HFFc6 (cell line): ENCODE results near the gene GHITM. TPM values are rescaled to one million over a fixed set of nuclear protein-coding genes. Genes with fewer than 3 reads are reported as not detected.

Source experiments
- DNase-seq: peaks from one replicate; pipeline ENCODE4 v3.0.0-alpha.2; 2018
- H3K27ac Mint-ChIP-seq: 2 replicates; pipeline ENCODE4 v1.8.0; 2020; ENCODE audit warnings: mild to moderate bottlenecking, mixed read lengths
- H3K27me3 Mint-ChIP-seq: 2 replicates; pipeline ENCODE4 v1.8.0; 2021; ENCODE audit warnings: mild to moderate bottlenecking, moderate library complexity, mixed read lengths; ENCODE audit not compliant: insufficient read depth
- H3K36me3 Mint-ChIP-seq: 2 replicates; pipeline ENCODE4 v1.8.0; 2021; ENCODE audit warnings: low read depth, mixed read lengths
- H3K4me1 Mint-ChIP-seq: 2 replicates; pipeline ENCODE4 v1.8.0; 2020; ENCODE audit warnings: low read depth, mixed read lengths
- H3K4me3 Mint-ChIP-seq: 2 replicates; pipeline ENCODE4 v1.8.0; 2020; ENCODE audit warnings: mild to moderate bottlenecking, moderate library complexity, mixed read lengths
- H3K9me3 Mint-ChIP-seq: 2 replicates; pipeline ENCODE4 v1.8.0; 2020; ENCODE audit warnings: mild to moderate bottlenecking, mixed read lengths
- CTCF ChIP-seq: fragments of 200-600 bp; sonication (generic); IDR thresholded peaks from 2 replicates; pipeline ENCODE4 v1.5.0; 2021; ENCODE audit warnings: antibody characterized with exemption, mild to moderate bottlenecking
- total RNA-seq, 6 experiments: library from RNA; stranded (reverse); fragmentation: NEBNext Ultra II Directional; extraction: Animal tissue kit (Norgen Biotek cat#: 25700); gene quantifications; 2 replicates in 1 of 6; 3 replicates in 5 of 6; pipeline ENCODE4 v1.2.3, GENCODE V29; 2021

Gene GHITM
- total RNA-seq, 6 experiments from 2014 or later, result 137 to 155 (median 142) TPM

GRCh38 chr10:84193327-84193726 is 54.0 kb downstream of the GHITM start:
- Mint-ChIP-seq H3K4me1 (no peaks in the 10 kb centered on the region), H3K4me3 (no peak overlapping the region), H3K9me3 (no peaks in the 10 kb centered on the region), H3K27ac (no peak overlapping the region), H3K36me3 (no peaks in the 10 kb centered on the region), H3K27me3 (peaks cover 30% of the 10 kb centered on the region)
- TF ChIP-seq CTCF, result no peak
- no peak for DNase-seq

GRCh38 chr10:84193846-84194423 is 54.6 kb downstream of the GHITM start:
- H3K36me3 Mint-ChIP-seq, result no peaks in the 10 kb centered on the region
- DNase-seq, result no peak
- peaks cover 32% of the 10 kb centered on the region for H3K27me3 Mint-ChIP-seq
- H3K4me1 Mint-ChIP-seq, result no peaks in the 10 kb centered on the region
- no peaks in the 10 kb centered on the region for H3K9me3 Mint-ChIP-seq
- H3K27ac Mint-ChIP-seq, result no peak overlapping the region
- no peak overlapping the region for H3K4me3 Mint-ChIP-seq
- no peak for TF ChIP-seq CTCF

GRCh38 chr10:84194424-84195043 is 55.2 kb downstream of the GHITM start, which contains the start of gene CDHR1:
Gene CDHR1, plus strand, starts transcription at chr10:84194537. Its CDS starts 224 bp downstream, at chr10:84194761.
- no peak for DNase-seq
- TF ChIP-seq CTCF, result no peak
- Mint-ChIP-seq H3K4me3 (no peak within 1 kb of the TSS), H3K9me3 (no peaks in the 10 kb centered on the region), H3K4me1 (no peaks in the 10 kb centered on the region), H3K36me3 (no peaks in the 10 kb centered on the region), H3K27ac (no peak within 1 kb of the TSS), H3K27me3 (peaks cover 38% of the 10 kb centered on the region)

DNA sequence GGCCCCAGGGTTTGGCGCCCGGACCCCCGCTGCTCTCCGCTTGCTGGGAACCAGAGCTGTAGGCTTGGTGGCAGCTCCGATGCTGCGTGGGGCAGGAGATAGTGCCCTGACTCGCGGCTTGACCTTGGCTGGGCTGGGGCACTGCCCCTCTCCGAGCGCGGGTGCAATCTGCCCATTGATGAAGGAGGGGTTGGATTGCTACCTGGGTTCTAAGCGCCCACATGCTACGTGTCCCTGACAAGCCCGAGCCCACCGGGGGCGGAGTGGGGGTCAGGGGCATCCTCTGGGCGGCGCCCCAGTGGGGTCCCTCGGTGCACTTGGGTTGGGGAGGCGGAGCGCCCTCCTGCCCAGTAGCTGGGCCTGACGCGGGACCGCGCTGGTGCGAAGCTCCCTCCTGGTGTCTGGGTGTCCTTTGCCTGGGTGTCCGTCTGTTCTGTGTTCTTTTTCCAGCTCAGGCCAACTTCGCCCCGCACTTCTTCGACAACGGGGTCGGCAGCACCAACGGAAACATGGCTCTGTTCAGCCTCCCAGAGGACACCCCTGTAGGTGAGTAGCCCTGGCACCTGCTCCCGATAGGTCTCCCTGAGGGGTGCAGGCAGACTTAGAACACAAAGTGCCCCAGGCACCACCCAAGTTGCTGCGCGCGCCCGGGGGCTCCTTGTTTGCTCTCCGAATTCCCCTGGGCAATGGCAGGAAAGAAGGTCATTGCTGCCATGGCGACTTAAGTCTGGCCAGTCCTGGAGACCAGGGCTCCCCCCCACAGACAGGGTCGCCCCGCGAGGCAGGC is 55.9 kb downstream of the GHITM start:
- DNase-seq, result no peak
- Mint-ChIP-seq H3K36me3 (no peaks in the 10 kb centered on the region), H3K27me3 (peaks cover 38% of the 10 kb centered on the region), H3K27ac (no peak overlapping the region), H3K9me3 (no peaks in the 10 kb centered on the region), H3K4me3 (no peak overlapping the region), H3K4me1 (no peaks in the 10 kb centered on the region)
- no peak for TF ChIP-seq CTCF

DNA sequence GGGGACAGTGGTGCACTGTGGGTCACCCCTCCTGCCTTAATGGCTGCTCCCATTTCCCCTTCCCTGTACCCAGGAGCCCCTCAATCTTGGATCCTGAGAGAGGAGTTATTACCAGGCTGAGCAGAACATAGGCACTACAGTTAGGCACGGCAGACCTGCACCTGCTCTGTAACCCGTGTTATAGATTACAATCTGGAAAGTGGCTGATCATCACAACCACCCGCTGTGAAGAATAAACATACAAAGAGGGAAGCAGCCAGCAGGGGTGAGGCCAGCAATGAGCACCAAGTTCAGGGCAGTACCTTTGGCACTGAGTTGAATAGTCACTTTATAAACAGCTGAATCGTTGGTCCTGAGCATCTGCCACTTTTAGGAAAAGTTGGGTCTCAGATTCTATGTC is 56.8 kb downstream of the GHITM start:
- no peaks in the 10 kb centered on the region for H3K4me1 Mint-ChIP-seq
- H3K27me3 Mint-ChIP-seq, result peaks cover 38% of the 10 kb centered on the region
- no peak overlapping the region for H3K27ac Mint-ChIP-seq
- no peak for TF ChIP-seq CTCF
- no peak for DNase-seq
- H3K36me3 Mint-ChIP-seq, result no peaks in the 10 kb centered on the region
- H3K9me3 Mint-ChIP-seq, result no peaks in the 10 kb centered on the region
- H3K4me3 Mint-ChIP-seq, result no peak overlapping the region
